GM18505 (cell line): ENCODE measurements around the gene CARMIL1.

Source experiments
- ATAC-seq: cut with Tn5 transposase; IDR thresholded peaks from one replicate; pipeline ENCODE4 v1.9.1; 2021; ENCODE audit not compliant: unreplicated experiment
- POLR2A ChIP-seq: IDR thresholded peaks from 4 replicates; pipeline ENCODE4 v1.6.1; 2011; ENCODE audit warnings: borderline replicate concordance; ENCODE audit not compliant: insufficient read depth, insufficient read length; ENCODE audit errors: extremely low read depth

CARMIL1 gene

DNA sequence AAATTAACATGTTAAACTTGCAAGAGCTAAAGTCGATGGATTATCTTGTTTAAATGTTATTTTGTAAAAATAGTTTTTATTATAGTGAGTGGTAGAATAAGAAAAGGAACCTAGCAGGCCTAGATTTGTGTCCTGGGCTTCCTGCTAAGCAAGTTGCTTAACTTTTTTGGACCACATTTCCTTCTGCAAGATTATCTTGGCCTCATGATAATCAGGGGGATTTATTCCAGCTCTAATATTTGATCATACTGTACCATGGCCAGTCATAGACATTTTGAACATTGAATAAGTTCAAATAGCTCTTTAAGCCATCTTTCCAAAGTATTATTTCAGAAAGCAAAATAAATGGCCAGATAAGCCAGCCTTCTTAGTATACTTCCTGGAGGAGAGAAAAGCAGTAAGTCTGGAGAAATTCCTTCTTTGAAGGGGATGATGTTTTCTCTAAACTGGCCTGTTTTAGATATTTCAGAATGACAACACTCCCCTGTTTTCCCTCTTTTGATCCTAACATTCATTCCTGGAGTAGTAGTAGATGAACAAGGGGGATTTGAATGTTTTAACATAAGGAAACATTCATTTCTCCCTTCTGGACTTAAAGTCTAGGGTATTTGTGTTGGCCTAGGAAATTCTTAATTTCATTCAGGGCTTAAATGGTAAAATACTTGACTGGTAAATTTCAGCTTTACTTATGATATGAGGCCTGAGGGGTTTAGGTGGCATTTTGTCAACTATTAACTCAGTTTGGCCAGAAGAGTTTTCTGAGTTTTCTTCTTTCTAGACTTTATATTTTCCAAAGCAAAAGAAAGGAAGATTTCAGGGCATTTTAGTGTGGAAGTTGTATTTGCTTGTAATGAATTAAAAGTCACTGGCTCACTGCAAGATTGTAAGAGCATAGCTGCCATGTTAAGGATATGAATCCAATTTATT is 264.1 kb downstream of the CARMIL1 start:
- TF ChIP-seq POLR2A = no peak
- no peak for ATAC-seq

DNA sequence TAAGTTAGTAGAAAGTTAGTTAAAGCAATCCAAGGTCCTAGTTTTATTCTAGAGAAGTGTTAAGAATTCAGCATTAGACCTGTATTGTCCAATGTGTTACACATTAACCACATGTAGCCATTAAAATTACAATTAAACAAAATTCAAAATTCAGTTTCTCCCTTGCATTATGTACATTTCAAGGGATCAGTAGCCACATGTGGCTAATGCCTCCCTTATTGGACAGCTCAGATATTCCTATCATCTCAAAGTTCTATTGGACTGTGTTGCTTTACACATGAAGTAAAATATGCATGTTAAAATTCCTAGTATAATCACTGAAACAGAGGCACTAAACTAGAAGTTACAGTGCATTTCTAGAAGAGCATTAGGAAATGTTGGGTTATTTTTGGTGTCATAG is 265.7 kb downstream of the CARMIL1 start:
- no peak for TF ChIP-seq POLR2A

DNA sequence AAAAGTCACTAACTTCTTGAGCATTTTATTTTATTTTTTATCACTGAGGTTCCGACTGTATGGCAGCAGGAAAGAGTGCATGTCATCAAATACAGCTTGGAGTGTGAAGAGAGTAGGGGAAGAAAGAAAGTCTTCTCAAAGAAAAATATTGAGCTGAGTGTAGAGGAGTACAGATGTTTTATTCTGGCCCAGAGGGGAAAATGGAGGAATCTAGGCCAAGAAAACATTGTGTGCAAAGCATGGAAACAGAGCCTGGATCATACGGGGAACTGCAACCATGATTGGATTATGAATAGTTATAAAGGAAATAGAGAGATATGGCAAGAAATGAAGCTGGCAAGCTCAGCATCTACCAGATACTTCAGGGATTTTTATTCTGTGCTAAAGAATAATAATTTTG is 268.6 kb downstream of the CARMIL1 start:
- no peak for TF ChIP-seq POLR2A
- no peak for ATAC-seq

More for the DNA sequence above, 265.7 kb downstream of the CARMIL1 start:
- ATAC-seq = no peak

DNA sequence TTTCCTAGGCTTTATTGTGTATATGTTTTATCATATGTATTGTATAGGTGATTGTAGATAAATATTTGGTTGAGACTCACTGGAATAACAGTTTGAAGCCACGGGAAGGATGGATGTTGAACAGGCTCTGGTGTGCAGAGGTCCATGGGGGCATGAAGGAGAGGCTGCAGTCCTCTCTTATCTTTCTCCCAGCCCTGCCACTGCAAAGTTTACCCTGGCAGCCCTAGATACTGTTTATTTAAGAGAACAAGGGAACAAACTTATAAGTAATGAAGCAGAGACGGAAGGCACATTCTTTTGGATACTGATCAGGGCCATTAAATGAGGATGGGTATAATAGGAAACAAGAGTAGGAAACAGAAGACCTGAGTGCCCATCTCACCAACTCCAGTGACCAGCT is 269.3 kb downstream of the CARMIL1 start:
- no peak for ATAC-seq
- no peak for TF ChIP-seq POLR2A

DNA sequence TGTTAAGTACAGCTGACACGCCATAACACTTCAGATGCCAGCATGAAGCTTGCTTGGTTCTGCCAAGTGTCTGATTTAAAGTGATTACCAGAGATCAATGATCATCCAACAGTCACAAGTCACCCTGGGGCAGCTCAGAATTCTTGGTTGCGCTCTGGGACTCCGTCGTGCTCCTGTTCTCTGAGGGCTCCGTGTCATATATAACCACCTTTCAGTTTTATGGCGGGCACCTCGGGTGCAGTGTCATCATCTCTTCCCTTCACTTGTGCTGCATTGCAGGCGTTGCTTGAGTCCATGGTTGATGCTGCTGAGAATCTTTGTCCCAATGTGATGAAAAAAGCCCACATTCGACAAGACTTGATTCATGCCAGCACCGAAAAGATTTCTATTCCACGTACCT is 271.5 kb downstream of the CARMIL1 start:
- no peak for TF ChIP-seq POLR2A
- ATAC-seq = no peak

DNA sequence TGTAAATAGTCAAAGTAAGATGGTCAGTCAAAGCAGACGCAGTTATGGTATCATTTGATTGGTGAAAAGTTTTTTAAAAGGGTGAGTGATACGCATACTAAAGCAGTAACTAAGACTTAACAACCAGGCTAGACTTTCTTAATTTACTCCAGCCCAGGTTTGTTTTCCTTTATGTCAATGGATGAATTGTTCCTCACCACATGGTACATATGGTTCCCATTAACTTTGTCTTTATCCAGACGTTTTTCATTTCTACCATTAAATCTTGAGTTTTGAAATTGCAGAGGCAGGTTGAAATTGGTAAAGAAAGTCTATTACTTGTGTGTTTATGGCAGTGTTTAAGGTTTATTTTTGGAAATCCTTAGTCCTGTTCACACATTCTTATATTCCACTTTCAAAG is 274.3 kb downstream of the CARMIL1 start:
- ATAC-seq = no peak
- TF ChIP-seq POLR2A = no peak

DNA sequence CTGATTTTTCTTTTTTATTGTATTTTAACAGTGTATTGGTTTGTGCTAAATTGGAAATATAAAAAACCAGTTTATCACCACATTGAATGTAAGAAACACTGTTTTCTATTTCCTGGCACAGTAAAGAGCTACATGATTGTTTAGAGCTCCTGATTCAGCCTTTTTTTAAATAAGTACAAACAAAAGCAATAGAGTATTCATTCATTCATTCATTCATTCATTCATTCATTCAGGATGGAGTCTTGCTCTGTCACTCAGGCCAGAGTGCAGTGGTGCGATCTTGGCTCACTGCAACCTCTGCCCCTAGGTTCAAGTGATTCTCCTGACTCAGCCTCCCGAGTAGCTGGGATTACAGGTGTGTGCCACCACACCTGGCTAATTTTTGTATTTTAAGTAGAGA is 276.0 kb downstream of the CARMIL1 start:
- TF ChIP-seq POLR2A = no peak
- ATAC-seq = no peak

DNA sequence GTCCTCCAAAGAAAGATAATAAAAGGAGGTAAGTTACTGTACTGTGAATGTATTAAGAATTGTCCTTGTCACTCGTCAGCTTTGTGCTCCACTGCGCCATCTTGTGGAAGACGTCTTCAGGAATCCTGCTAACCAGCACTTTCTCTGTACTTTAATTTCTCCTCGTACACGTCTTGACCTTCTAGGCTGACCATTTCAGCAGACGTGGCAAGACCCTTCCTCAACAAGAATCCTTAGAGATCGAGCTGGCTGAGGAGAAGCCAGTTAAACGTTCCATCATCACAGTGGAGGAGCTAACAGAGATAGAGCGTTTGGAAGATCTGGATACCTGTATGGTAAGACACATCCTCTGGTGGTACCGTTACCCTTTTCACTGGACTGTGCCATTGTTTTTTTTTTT is 277.3 kb downstream of the CARMIL1 start:
- no peak for ATAC-seq
- no peak for TF ChIP-seq POLR2A

DNA sequence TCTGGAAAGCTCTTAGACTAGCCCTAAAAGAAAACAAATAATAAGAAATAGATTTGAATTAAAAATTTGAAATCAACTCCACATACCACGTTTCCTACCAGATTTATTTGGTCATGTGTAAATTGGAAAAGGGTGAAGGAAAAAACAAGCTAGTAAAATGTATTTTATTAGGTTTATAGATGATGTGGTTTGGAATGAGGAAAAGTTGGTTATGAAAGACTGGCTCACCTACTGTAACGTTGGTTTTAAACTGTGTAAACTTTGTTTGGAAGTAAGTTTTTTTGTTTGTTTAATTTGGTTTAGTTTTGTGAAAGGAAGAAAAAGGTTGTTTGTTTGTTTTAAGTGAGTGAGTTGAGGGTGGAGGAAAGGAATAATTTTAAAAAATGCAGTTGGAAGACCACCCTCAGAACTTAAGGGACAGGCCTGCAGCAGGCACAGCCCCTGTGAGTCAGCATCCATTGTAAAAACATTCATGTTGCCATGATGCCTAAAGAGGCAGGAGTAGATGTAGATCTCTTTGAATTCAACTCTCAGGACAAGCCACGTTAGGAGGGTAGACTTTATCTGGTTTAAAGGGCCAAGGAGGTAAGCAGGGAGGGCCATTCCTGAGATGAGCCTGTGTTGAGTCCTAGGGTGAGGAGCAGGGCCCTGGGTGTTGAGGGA is 279.1 kb downstream of the CARMIL1 start:
- TF ChIP-seq POLR2A = no peak
- no peak for ATAC-seq

DNA sequence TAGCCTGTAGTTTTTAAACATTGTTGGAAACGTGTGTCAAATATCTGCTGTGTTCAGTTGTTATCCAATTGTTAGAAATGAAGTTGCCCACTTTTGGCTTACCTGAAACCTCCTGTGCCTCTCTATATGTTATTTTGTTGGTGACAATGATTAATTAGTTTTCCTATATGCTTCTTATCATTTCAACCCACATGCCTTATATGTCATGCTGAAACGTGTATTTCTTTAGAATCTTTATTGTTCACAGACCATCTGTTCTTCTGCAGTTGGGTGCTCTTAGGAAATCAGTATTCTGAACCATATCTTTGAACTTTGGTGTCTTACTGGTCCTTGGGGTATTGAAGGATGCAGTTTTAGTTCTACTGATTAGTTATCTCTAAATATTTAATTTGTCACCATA is 281.7 kb downstream of the CARMIL1 start:
- TF ChIP-seq POLR2A = no peak
- no peak for ATAC-seq

DNA sequence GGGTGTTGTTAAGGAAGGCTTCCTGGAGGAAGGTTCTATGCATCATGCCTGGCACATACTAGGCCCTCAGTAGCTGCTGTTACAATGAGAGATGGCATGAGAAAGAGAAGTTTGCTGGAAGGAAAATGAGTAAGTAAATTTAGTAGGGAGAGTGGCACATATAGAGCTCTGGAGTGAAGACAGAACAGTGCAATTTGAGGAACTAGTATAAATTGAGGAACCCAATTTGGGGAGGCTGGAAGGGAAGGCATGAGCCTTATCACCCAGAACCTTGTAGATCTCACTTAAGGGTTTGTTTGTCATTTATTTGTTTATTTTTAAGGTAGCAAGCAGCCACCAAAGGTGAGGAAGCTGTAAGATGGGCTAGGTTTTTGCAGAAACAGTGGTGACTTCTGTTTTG is 285.8 kb downstream of the CARMIL1 start:
- no peak for ATAC-seq
- no peak for TF ChIP-seq POLR2A

DNA sequence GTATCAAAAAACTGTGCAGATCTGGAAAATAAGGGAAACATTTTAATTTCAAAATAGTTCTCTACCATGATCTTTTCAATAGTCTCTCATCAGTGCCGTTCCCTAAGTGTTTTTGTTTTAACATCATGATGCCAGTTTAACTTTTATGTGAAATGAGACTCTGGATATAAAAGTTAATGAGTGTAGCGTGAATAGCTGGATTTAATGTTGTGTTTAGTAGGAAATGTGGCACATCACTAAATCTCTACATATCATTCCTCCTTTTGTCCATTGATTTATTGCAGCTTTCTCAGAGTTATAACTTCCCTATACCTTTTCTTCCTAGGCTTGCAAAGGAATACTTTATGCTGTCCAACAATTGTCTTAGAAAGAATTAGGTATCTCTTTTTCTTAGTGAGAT is 291.4 kb downstream of the CARMIL1 start:
- no peak for TF ChIP-seq POLR2A

DNA sequence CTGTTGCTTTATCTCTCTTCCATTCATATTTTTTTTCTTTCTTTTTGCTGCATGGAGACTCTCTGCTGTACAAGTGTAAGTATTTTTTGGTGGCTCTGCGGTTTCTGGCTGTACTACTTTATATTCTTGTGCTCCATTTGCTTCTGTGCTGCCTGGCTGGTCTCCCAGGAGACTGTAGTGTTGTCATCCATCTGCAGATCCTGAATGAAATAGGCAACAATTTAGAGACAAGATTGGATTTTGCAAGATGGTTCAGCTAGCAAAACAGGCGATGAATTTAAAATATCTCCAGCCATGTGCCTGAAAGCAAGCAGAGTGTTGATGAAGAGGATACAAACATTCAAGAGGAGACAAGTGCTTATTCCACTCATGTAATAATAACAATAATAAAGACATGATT is 297.7 kb downstream of the CARMIL1 start:
- ATAC-seq = no peak
- no peak for TF ChIP-seq POLR2A

More for the DNA sequence above, 291.4 kb downstream of the CARMIL1 start:
- ATAC-seq = no peak

DNA sequence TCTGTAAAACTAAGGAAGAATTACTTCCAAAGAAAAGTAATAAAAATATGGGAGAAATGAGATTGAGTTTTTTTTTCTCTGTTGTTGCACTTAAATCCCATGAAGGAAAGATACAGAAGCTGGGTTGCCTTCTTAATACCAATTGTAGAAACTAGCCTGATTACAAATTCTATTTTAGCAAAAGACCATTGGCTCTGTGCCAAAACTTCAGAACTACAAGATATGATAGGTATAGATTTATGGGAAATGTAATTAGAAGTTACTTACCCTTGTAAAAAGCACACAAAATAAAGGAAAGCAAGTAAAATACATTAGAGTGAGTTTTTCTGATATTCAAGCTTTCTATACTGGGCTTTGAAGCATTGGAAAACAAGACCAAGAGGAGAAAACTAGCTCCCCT is 299.4 kb downstream of the CARMIL1 start:
- TF ChIP-seq POLR2A = no peak
- ATAC-seq = no peak

DNA sequence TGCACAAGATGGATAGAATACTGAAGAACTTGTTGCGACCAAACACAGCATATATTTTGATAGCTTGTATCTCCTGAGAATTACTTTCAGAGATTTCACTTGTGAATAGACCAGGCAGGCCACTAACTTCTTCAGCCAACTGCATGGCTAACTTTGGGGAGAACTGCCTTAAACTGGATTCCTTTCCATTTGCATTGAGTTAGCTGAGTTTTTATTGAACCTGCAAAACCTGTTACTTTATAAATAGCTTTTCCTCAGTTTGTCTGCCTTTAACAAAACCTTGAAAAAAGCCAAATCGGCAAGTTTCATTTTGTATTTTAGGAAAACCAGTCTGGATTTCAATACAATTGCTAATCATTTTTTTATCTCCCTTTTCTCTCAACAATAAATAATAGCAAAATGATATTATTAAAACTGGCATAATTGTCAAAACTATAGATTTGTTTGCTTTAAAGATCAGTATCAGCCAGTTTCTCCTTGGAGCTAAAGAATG is 300.3 kb downstream of the CARMIL1 start:
- no peak for ATAC-seq
- no peak for TF ChIP-seq POLR2A

DNA sequence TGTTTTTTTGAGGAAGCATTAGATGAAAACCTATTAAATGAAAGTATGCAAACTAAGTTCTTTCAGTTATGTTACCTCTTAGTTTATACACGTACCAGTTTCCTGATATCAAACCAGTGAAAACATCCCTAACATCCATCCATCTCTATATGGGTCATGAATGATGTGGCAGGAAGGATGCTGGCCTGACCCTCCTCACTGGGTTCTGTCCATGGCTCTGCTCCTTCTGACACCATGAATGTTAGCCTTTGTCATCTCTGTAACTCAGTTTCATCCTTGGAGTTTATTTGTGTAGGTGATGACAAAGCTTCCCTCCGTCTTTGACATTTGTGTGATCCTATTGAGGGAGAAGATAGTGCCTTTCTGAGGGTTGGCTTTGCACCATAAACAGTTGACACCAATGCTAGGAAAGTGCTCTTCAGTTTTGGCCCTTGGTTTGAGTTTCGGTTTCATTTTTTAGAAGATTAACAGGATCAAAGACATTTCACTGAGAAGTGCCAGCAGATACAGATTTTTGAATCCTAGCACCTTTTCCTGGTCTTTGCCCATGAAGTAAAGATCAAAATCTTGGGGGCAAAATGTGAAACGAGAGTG is 300.8 kb downstream of the CARMIL1 start:
- no peak for TF ChIP-seq POLR2A
- no peak for ATAC-seq
